ENCODE results near the gene SARDH.

SARDH gene

DNA sequence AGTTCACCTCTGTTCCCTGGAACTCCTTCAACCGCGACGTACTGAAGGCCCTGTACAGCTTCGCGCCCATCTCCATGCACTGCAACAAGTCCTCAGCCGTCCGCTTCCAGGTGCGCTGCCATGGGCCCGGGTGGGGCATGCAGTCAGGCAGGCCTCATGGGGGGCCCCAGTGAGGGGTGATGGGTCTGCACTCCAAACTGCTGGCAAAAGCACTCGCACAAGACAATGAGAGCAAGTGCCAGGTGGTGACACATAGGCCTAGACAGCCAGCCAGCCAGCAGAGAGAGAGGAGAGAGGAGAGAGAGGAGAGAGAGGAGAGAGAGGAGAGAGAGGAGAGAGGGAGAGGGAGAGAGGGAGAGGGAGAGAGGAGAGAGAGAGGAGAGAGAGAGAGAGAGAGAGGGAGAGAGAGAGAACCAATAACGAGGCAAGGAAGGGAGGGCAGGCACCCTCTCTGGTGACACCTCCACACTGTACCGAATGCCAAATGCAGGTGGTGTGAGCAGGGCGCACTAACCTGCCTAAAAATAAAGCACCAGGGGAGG is 81.0 kb downstream of the SARDH start:
- Histone ChIP-seq H3K9me3 (ENCODE audit: control insufficient read depth, low read length) (no peaks in the 10 kb centered on the region), H3K27ac (ENCODE audit: low read depth, low read length, severe bottlenecking) (no peak overlapping the region), H3K4me1 (ENCODE audit: control insufficient read depth, insufficient read depth, low read length, poor library complexity, severe bottlenecking) (peaks cover 9% of the 10 kb centered on the region), H3K36me3 (ENCODE audit: control insufficient read depth, insufficient read depth, low read length) (no peaks in the 10 kb centered on the region), H3K4me3 (ENCODE audit: extremely low read depth, insufficient read depth, low read length, poor library complexity, severe bottlenecking) (no peak overlapping the region)
- WGBS, 2 experiments (ENCODE audit: insufficient coverage in 2 of 2), result 88 to 97% methylated on average over 10 to 12 of the region's 13 CpGs

DNA sequence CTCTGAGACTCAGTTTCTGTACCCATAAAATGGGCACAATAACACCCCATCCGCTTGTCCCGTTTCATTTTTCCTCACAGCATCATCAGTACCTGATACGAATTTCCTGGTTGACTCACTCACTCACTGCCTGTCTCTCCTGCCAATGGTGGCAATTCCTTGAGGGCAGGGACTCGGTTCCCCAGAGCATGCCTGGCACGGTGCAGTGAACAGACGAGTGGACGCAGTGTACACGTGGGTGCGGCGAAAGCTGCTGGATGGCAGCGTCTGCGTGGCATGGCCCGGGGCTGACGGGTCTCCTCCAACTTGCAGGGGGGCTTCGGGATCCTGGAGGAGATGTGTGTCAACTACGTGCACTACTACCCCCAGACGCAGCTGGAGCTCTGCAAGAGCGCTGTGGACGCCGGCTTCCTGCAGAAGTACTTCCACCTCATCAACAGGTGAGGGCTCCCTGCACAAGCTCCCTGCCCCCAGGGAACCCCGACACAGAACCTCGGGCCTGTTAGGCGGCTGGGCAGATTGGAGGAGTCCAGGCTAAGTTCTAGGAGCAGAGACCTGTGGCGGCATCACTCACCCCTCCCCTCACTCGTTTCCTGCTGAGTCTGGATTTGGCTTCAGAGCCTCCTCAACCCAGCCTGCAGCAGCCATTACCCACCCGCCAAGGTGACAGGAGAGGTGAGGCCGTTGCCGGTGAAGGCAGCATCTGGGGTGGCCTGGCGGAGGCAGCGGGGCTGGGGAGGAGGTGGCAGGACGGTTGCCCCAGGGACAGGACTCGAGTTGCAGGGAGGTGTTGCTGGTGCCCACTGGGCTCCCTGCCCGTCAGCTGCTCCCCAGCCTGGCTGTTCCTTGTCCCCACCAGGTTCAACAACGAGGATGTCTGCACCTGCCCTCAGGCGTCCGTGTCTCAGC is 81.7 kb downstream of the SARDH start:
- H3K36me3 ChIP-seq (ENCODE audit: control insufficient read depth, insufficient read depth, low read length), result no peaks in the 10 kb centered on the region
- 86 to 89% methylated on average over 31 to 36 of the region's 36 CpGs for WGBS, 2 experiments (ENCODE audit: insufficient coverage in 2 of 2)
- H3K9me3 ChIP-seq (ENCODE audit: control insufficient read depth, low read length), result no peaks in the 10 kb centered on the region
- no peak overlapping the region for H3K4me3 ChIP-seq (ENCODE audit: extremely low read depth, insufficient read depth, low read length, poor library complexity, severe bottlenecking)
- H3K27ac ChIP-seq (ENCODE audit: low read depth, low read length, severe bottlenecking), result no peak overlapping the region
- H3K4me1 ChIP-seq (ENCODE audit: control insufficient read depth, insufficient read depth, low read length, poor library complexity, severe bottlenecking), result peaks cover 9% of the 10 kb centered on the region

DNA sequence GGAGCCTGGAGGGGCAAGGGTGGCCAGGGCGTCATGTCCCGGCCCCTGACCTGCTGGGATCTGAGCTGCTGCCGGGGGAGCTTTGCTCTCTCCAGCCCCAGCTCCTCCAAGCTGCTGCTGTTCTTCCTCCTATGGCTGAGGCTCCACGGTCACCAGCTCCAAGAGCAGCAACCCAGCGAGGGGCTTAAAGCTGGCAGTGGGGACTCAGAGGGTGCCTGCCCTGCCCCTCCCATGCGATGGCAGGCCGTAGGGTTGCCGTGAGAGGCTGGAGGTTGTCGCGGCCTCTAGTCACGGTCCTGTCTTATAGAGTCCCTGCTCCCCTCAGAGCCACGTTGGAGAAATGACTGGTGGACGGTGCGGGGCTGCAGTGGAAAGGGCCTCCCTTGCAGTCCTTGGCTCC is 82.5 kb downstream of the SARDH start:
- Histone ChIP-seq H3K36me3 (ENCODE audit: control insufficient read depth, insufficient read depth, low read length) (no peaks in the 10 kb centered on the region), H3K9me3 (ENCODE audit: control insufficient read depth, low read length) (no peaks in the 10 kb centered on the region), H3K4me3 (ENCODE audit: extremely low read depth, insufficient read depth, low read length, poor library complexity, severe bottlenecking) (no peak overlapping the region), H3K27ac (ENCODE audit: low read depth, low read length, severe bottlenecking) (no peak overlapping the region), H3K4me1 (ENCODE audit: control insufficient read depth, insufficient read depth, low read length, poor library complexity, severe bottlenecking) (peaks cover 9% of the 10 kb centered on the region)
- 77 to 80% methylated on average over 12 to 13 of the region's 14 CpGs for WGBS, 2 experiments (ENCODE audit: insufficient coverage in 2 of 2)

GRCh38 chr9:133654736-133655657 is 83.2 kb downstream of the SARDH start:
- Histone ChIP-seq H3K4me1 (ENCODE audit: control insufficient read depth, insufficient read depth, low read length, poor library complexity, severe bottlenecking) (peaks cover 9% of the 10 kb centered on the region), H3K9me3 (ENCODE audit: control insufficient read depth, low read length) (no peaks in the 10 kb centered on the region), H3K36me3 (ENCODE audit: control insufficient read depth, insufficient read depth, low read length) (no peaks in the 10 kb centered on the region), H3K27ac (ENCODE audit: low read depth, low read length, severe bottlenecking) (no peak overlapping the region), H3K4me3 (ENCODE audit: extremely low read depth, insufficient read depth, low read length, poor library complexity, severe bottlenecking) (no peak overlapping the region)
- 77 to 87% methylated on average over 29 to 35 of the region's 38 CpGs for WGBS, 2 experiments (ENCODE audit: insufficient coverage in 2 of 2)

DNA sequence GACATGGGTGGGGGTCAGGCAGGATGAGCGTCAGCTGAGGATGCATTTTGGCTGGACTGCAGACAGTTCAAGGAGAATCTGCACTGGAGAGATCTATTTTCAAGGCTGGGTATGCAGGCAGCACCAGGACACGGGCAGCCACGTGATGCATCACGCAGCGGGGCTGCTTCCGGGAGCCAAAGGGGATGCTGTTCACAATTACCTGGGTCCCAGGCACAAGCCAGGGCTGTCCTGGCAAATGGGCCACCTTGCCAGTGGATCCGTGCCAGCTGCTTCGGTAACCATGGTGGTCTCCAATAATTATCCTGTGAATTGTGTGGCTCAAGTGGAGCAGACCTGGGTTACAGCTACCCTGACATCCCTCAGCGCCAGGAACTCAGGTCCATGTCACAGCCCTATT is 84.5 kb downstream of the SARDH start:
- Histone ChIP-seq H3K4me1 (ENCODE audit: control insufficient read depth, insufficient read depth, low read length, poor library complexity, severe bottlenecking) (peaks cover 9% of the 10 kb centered on the region), H3K27ac (ENCODE audit: low read depth, low read length, severe bottlenecking) (no peak overlapping the region), H3K4me3 (ENCODE audit: extremely low read depth, insufficient read depth, low read length, poor library complexity, severe bottlenecking) (no peak overlapping the region), H3K36me3 (ENCODE audit: control insufficient read depth, insufficient read depth, low read length) (no peaks in the 10 kb centered on the region), H3K9me3 (ENCODE audit: control insufficient read depth, low read length) (no peaks in the 10 kb centered on the region)
- 88 to 89% methylated on average over 7 to 8 of the region's 9 CpGs for WGBS, 2 experiments (ENCODE audit: insufficient coverage in 2 of 2)

DNA sequence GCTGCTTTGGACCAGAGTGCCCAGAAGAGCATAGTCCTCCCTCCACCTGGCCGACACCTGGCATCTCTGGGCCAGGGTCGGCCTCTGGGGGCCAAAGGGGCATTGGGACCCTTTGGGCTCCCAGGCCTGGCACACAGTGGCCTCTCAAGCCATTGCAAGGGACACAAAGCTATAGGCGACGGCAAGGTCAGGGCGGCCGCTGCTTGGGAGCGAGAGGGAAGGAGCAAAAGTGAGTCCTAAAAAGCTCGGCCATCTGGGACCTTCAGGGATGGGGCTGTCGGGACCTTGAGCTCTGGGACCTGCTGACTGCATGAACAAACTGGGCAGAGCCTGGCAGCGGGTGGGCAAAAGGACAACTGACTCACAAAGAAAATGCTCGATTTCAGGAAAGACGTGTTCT is 88.1 kb downstream of the SARDH start:
- Histone ChIP-seq H3K4me1 (ENCODE audit: control insufficient read depth, insufficient read depth, low read length, poor library complexity, severe bottlenecking) (no peaks in the 10 kb centered on the region), H3K4me3 (ENCODE audit: extremely low read depth, insufficient read depth, low read length, poor library complexity, severe bottlenecking) (no peak overlapping the region)
- 88 to 90% methylated on average over 12 of the region's 12 CpGs for WGBS, 2 experiments (ENCODE audit: insufficient coverage in 2 of 2)

GRCh38 chr9:133649194-133649593 is 89.0 kb downstream of the SARDH start:
- H3K27ac ChIP-seq (ENCODE audit: low read depth, low read length, severe bottlenecking), result no peak overlapping the region
- 92 to 94% methylated on average over 5 to 6 of the region's 7 CpGs for WGBS, 2 experiments (ENCODE audit: insufficient coverage in 2 of 2)
- H3K36me3 ChIP-seq (ENCODE audit: control insufficient read depth, insufficient read depth, low read length), result no peaks in the 10 kb centered on the region
- H3K4me1 ChIP-seq (ENCODE audit: control insufficient read depth, insufficient read depth, low read length, poor library complexity, severe bottlenecking), result no peaks in the 10 kb centered on the region
- H3K4me3 ChIP-seq (ENCODE audit: extremely low read depth, insufficient read depth, low read length, poor library complexity, severe bottlenecking), result no peak overlapping the region
- no peaks in the 10 kb centered on the region for H3K9me3 ChIP-seq (ENCODE audit: control insufficient read depth, low read length)

More for the DNA sequence above, 88.1 kb downstream of the SARDH start:
- Histone ChIP-seq H3K36me3 (ENCODE audit: control insufficient read depth, insufficient read depth, low read length) (no peaks in the 10 kb centered on the region), H3K27ac (ENCODE audit: low read depth, low read length, severe bottlenecking) (no peak overlapping the region), H3K9me3 (ENCODE audit: control insufficient read depth, low read length) (no peaks in the 10 kb centered on the region)

DNA sequence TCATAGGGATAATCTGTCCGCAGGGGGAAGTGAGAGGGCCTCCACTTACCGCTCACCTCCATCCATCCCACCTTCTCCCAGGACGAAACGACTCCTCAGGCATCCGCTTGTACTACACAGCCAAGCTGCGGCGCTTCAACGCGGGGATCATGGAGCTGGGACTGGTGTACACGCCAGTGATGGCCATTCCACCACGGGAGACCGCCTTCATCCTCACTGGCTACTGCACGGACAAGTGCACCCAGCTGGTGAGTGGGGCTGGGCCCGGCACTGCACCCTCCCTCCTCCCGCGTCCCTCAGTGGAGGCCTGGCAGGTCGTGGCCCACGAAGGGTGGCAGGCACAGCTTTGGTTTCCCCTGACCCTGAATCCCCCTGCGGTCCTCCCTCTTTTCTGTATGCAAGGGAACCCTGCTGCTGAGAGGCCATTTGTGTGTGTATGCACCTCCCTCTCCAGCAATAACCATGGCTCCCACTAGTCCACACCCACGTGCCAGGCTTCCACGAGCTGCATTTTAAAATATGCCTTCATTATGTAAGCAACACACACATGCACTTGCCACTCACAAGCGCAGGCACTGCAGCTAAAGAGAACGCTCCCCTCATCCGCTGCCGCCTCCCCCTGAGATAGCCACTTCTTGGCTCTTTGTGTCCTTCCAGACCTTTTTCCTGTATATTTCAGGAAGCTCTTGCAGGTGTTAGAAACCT is 90.2 kb downstream of the SARDH start:
- H3K27ac ChIP-seq (ENCODE audit: low read depth, low read length, severe bottlenecking), result no peak overlapping the region
- H3K4me3 ChIP-seq (ENCODE audit: extremely low read depth, insufficient read depth, low read length, poor library complexity, severe bottlenecking), result no peak overlapping the region
- 89 to 94% methylated on average over 16 to 21 of the region's 25 CpGs for WGBS, 2 experiments (ENCODE audit: insufficient coverage in 2 of 2)
- H3K36me3 ChIP-seq (ENCODE audit: control insufficient read depth, insufficient read depth, low read length), result no peaks in the 10 kb centered on the region
- no peaks in the 10 kb centered on the region for H3K9me3 ChIP-seq (ENCODE audit: control insufficient read depth, low read length)
- no peaks in the 10 kb centered on the region for H3K4me1 ChIP-seq (ENCODE audit: control insufficient read depth, insufficient read depth, low read length, poor library complexity, severe bottlenecking)

DNA sequence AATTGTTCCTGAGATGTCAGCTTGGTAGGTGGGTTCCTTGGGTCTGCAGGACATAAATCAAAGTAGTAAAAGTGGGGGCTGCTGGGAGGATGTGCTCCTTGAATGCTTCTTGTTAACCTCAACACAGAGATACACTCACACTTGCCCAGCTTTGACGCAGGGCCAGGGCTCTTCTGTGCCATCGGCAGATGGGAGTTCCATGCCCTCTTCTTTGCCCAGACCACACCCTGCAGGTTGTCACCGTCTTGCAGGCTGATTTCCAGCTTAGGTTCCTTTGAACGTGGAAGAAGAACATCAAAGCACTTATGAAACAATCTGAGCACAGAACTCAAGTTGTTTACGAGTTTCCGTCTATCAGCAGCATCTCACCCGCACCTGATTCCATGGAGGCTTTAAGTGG is 91.0 kb downstream of the SARDH start:
- Histone ChIP-seq H3K9me3 (ENCODE audit: control insufficient read depth, low read length) (no peaks in the 10 kb centered on the region), H3K36me3 (ENCODE audit: control insufficient read depth, insufficient read depth, low read length) (no peaks in the 10 kb centered on the region), H3K4me3 (ENCODE audit: extremely low read depth, insufficient read depth, low read length, poor library complexity, severe bottlenecking) (no peak overlapping the region), H3K4me1 (ENCODE audit: control insufficient read depth, insufficient read depth, low read length, poor library complexity, severe bottlenecking) (no peaks in the 10 kb centered on the region), H3K27ac (ENCODE audit: low read depth, low read length, severe bottlenecking) (no peak overlapping the region)
- WGBS, 2 experiments (ENCODE audit: insufficient coverage in 2 of 2), result 88 to 89% methylated on average over 7 of the region's 7 CpGs
